ENCODE measurements around the gene COL8A2.
"Not testable (repeated sequence)": the region's sequence is repeated elsewhere in the genome, so short reads cannot be mapped to it uniquely, and the experiment has no call there.

Gene COL8A2

DNA sequence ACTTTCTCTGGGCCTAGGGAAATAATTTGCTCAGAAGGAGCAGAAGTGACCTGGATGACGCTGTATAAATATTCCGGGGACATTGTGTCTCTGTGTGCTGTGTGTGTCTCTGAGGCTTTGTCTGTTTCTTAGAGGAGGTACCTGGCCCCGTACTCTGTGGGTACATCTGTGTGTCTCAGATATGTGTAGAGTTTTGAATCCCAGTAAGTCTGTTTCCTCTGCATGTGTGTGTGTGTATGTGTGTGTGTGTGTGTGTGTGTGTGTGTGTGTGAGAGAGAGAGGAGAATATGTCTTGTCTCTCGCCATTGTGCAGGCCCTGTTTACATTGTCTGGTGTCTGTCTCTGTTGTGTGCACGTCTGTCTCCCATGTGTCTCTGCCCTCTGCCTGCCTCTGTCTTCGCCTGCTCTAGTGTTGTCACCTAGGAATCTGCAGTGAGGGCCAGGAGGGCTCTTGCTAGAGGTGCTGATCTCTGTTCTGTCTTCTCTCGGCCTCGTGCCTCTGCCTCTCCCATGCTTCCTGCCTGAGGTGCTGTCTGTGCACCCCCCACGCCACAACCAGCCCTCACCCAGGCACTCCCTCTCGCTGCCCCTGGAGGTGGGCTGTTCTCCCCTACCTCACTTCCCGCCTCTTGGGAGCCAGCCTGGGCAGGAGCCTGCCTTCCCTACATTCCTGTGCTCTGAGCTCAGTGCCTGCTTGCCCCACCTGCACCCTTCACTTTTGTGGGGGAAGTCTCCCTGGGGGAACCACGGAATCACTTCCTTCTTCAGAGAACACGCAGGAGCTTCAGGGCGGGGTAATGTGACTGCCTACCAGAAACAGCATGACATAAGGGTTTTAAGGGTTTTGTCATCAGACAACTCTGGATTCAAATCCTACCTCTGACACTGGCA is 36.9 kb upstream of the COL8A2 start:
- ChIA-PET POLR2A (interaction anchor here (1.0 to 5.5 kb wide), 6 partner anchors 9 to 62 kb away, joined by 3 to 42 read pairs (median 7); partner anchors contain the start of genes THRAP3 and TRAPPC3), CTCF (interaction anchor here (0.5 to 1.8 kb wide), 4 partner anchors 13 to 207 kb away, joined by 3 to 20 read pairs (median 6); partner anchors contain the start of gene TRAPPC3)
- DNase-seq (ENCODE audit: extremely low spot score): no peak
- TF ChIP-seq HDGF (IDR thresholded peaks at IDR 0.05; ENCODE audit: borderline replicate concordance): no peak
- no peak for TF ChIP-seq NFRKB (IDR thresholded peaks at IDR 0.05)
- TF ChIP-seq ARNT (IDR thresholded peaks at IDR 0.05): no peak
- no peak for TF ChIP-seq FOXK2 (IDR thresholded peaks at IDR 0.05)
- no peak for TF ChIP-seq SP1 (IDR thresholded peaks at IDR 0.05)
- TF ChIP-seq TARDBP (IDR thresholded peaks at IDR 0.05): no peak
- TF ChIP-seq LEF1 (IDR thresholded peaks at IDR 0.05; ENCODE audit: borderline replicate concordance): no peak

DNA sequence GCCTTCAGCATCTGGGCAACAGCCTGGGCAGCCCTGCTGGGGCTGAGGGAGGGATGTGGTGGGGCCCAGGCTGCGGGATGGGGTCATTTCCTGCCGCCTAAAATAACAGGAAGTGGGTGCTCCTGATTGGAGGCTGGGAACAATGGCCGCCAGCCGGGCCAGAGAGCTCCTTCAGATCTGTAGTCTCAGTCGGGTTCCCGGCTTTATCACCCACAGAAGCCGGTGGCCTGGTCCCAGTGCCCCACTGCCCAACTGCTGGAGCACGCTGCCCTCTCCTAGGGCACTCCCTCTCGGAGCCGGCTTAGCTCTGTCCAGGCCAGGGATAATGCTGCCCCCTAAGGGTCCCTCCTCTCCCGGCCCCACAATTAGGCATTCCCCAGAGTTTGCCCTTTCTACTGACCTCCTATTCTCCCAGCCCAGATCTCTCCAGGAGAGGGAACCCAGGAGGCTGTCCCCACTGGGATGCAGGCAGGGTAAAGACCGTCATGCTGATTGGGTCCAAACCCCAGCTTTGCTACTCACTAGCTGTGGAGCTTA is 36.0 kb upstream of the COL8A2 start:
- DNase-seq (ENCODE audit: extremely low spot score): no peak
- POLR2A ChIA-PET: interaction anchor here (0.7 to 5.5 kb wide), 7 partner anchors 9 to 63 kb away, joined by 3 to 42 read pairs (median 7); partner anchors contain the start of genes THRAP3 and TRAPPC3

DNA sequence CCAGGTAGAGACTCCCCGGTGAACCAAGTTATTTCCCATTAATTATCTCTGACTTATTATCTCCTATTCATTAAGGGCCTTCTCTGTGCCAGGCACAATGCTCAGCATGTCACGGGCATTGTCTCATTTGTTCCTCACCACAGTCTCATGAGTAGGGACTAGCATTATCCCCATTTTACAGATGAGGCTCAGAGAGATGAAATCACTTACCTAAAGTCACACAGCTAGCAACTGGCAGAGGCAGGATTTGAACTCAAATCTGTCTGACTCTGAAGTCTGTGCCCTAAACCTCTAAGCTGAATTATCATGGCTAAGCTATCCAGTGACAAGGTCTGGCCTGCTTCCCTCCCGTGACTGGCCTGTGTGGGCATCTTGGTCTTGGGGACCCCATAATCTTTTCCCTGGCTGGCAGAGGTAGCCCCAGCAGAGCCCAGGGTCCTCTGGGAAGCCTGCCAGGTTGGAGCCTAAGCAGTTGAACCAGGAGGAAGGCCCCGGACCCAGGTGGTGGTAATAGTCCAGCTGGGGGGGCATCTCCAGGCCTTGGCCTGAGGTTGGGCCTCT is 35.4 kb upstream of the COL8A2 start:
- CTCF ChIA-PET: interaction anchor here (0.6 to 1.8 kb wide), 5 partner anchors 11 to 74 kb away, joined by 3 to 20 read pairs (median 7); partner anchors contain the start of gene TRAPPC3
- DNase-seq (ENCODE audit: extremely low spot score): no peak
- POLR2A ChIA-PET: interaction anchor here (0.7 to 5.5 kb wide), 7 partner anchors 9 to 64 kb away, joined by 3 to 42 read pairs (median 7); partner anchors contain the start of genes THRAP3 and TRAPPC3
- TF ChIP-seq SP1 (IDR thresholded peaks at IDR 0.05) (no peak), ELF4 (IDR thresholded peaks at IDR 0.05) (no peak), L3MBTL2 (conservative IDR thresholded peaks at IDR 0.05) (no peak), CTBP1 (IDR thresholded peaks at IDR 0.05; ENCODE audit: borderline replicate concordance) (no peak), BHLHE40 (IDR thresholded peaks at IDR 0.05; ENCODE audit: borderline replicate concordance) (no peak), LEF1 (IDR thresholded peaks at IDR 0.05; ENCODE audit: borderline replicate concordance) (no peak), TARDBP (IDR thresholded peaks at IDR 0.05) (no peak), SUZ12 (IDR thresholded peaks at IDR 0.05) (no peak), HDGF (IDR thresholded peaks at IDR 0.05; ENCODE audit: borderline replicate concordance) (no peak), ZNF384 (IDR thresholded peaks at IDR 0.05) (no peak), ARNT (IDR thresholded peaks at IDR 0.05) (no peak)
- TF ChIP-seq, protein P1, sequence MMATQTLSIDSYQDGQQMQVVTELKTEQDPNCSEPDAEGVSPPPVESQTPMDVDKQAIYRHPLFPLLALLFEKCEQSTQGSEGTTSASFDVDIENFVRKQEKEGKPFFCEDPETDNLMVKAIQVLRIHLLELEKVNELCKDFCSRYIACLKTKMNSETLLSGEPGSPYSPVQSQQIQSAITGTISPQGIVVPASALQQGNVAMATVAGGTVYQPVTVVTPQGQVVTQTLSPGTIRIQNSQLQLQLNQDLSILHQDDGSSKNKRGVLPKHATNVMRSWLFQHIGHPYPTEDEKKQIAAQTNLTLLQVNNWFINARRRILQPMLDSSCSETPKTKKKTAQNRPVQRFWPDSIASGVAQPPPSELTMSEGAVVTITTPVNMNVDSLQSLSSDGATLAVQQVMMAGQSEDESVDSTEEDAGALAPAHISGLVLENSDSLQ (IDR thresholded peaks at IDR 0.05): no peak

More for the DNA sequence above, 36.0 kb upstream of the COL8A2 start:
- TF ChIP-seq BHLHE40 (IDR thresholded peaks at IDR 0.05; ENCODE audit: borderline replicate concordance) (no peak), NFRKB (IDR thresholded peaks at IDR 0.05) (no peak), LEF1 (IDR thresholded peaks at IDR 0.05; ENCODE audit: borderline replicate concordance) (no peak), L3MBTL2 (conservative IDR thresholded peaks at IDR 0.05) (no peak), ARNT (IDR thresholded peaks at IDR 0.05) (no peak), CTBP1 (IDR thresholded peaks at IDR 0.05; ENCODE audit: borderline replicate concordance) (no peak), FOXA1 (IDR thresholded peaks at IDR 0.05) (no peak), TARDBP (IDR thresholded peaks at IDR 0.05) (no peak), FOXK2 (IDR thresholded peaks at IDR 0.05) (no peak), SUZ12 (IDR thresholded peaks at IDR 0.05) (no peak)
- TF ChIP-seq, protein P1 (IDR thresholded peaks at IDR 0.05): no peak
- CTCF ChIA-PET: interaction anchor here (0.8 to 1.8 kb wide), 5 partner anchors 12 to 208 kb away, joined by 3 to 20 read pairs (median 7); partner anchors contain the start of gene TRAPPC3

DNA sequence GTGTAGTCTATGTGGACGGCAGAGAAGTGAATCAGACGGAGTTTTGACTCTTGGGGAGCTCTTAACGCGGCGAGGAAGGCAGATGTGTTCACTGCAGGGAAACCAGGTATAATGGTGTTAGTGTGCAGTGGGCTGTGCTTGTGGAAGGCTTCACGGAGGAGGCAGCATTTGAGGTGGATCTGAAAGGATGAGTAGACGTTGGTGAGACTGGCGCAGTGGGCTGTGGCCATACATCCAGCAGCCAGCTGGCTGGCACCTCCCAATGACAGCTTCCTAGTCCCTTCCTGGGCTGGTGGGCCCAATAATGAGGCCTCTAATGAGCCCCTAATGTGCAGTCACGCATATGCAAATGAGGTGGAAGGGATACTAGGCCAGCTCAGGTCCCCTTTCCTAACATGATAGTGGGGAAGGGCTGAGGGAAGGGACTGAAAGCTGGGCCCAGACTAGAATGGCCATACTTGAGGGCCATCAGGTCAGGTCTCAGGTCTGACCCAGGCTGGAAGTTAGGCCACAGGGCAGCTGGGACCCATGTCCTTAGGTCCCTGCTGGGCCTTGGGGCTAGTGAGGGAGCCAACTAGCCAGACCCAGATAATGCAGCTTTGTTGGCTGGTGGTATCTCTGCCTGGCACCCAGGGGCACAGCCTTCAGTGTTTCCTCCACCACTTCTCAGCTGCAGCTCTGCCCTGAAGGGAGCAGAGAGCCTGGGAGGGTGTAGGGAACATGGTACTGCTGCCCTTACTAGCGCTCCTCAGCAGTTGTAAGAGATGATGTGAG is 34.8 kb upstream of the COL8A2 start:
- ChIA-PET POLR2A (interaction anchor here (1.2 to 5.5 kb wide), 3 partner anchors 10 to 64 kb away, joined by 4 to 42 read pairs (median 9); partner anchors contain the start of genes THRAP3 and TRAPPC3), CTCF (interaction anchor here (0.6 to 1.8 kb wide), 4 partner anchors 10 to 73 kb away, joined by 3 to 20 read pairs (median 4); partner anchors contain the start of gene TRAPPC3)
- DNase-seq (ENCODE audit: extremely low spot score): no peak
- TF ChIP-seq TARDBP (IDR thresholded peaks at IDR 0.05): no peak
- TF ChIP-seq ELF4 (IDR thresholded peaks at IDR 0.05): no peak
- TF ChIP-seq FOXM1 (IDR thresholded peaks at IDR 0.05; ENCODE audit: borderline replicate concordance): no peak
- no peak for TF ChIP-seq ZNF384 (IDR thresholded peaks at IDR 0.05)
- TF ChIP-seq BHLHE40 (IDR thresholded peaks at IDR 0.05; ENCODE audit: borderline replicate concordance): no peak
- TF ChIP-seq NFRKB (IDR thresholded peaks at IDR 0.05): no peak
- TF ChIP-seq FOXA1 (IDR thresholded peaks at IDR 0.05): no peak
- no peak for TF ChIP-seq SP1 (IDR thresholded peaks at IDR 0.05)
- TF ChIP-seq SUZ12 (IDR thresholded peaks at IDR 0.05): no peak
- TF ChIP-seq HDGF (IDR thresholded peaks at IDR 0.05; ENCODE audit: borderline replicate concordance): no peak
- no peak for TF ChIP-seq ARNT (IDR thresholded peaks at IDR 0.05)
- TF ChIP-seq L3MBTL2 (conservative IDR thresholded peaks at IDR 0.05): no peak
- TF ChIP-seq, protein P1 (IDR thresholded peaks at IDR 0.05): no peak
- no peak for TF ChIP-seq LEF1 (IDR thresholded peaks at IDR 0.05; ENCODE audit: borderline replicate concordance)
- no peak for TF ChIP-seq CTBP1 (IDR thresholded peaks at IDR 0.05; ENCODE audit: borderline replicate concordance)
- no peak for TF ChIP-seq FOXK2 (IDR thresholded peaks at IDR 0.05)

DNA sequence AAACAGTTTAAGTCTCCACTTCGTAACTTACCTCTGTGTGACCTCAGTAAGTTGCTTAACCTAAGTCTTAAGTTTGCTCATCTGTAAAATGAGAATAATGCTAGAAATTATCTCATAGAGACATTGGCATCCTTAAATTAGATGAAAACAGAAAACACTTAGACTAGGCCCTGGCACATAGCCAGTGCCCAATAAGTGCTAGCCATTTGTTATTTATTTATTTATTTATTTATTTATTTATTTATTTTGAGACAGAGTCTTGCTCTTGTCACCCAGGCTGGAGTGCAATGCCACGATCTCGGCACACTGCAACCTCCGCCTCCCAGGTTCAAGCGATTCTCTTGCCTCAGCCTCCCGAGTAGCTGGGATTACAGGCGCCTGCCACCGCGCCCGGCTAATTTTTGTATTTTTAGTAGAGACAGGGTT is 33.8 kb upstream of the COL8A2 start:
- DNase-seq (ENCODE audit: extremely low spot score); CTCF ChIA-PET: not testable (repeated sequence)
- POLR2A ChIA-PET: interaction anchor here (1.2 to 5.5 kb wide), 2 partner anchors 9 to 29 kb away, joined by 4 to 42 read pairs; partner anchors contain the start of gene TRAPPC3
